ENCODE data around the gene LYSMD4. TPM values are rescaled to one million over a fixed set of nuclear protein-coding genes. Genes with fewer than 3 reads are reported as not detected.
"Not testable (repeated sequence)": the region's sequence is repeated elsewhere in the genome, so short reads cannot be mapped to it uniquely, and the experiment has no call there.

The LYSMD4 gene
- total RNA-seq, 1 donor from 2014 or later, result 6.1 TPM

- Mint-ChIP-seq H3K4me3 (no peak overlapping the region), H3K27me3 (no peaks in the 10 kb centered on the region), H3K27ac (no peak overlapping the region), H3K9me3 (no peaks in the 10 kb centered on the region), H3K36me3 (ENCODE audit: low read depth) (no peaks in the 10 kb centered on the region), H3K4me1 (peaks cover 14% of the 10 kb centered on the region)
- ATAC-seq (ENCODE audit: low read depth) (no peak), DNase-seq (no peak)
- CTCF ChIA-PET, result no interaction called here
- TF ChIP-seq CTCF (IDR thresholded peaks at IDR 0.05), result no peak
- intact Hi-C loops (cut with micrococcal nuclease), result loop anchor here (10.0 kb wide), 1 partner anchor 1092 kb away; the partner anchor contains the start of gene IGF1R
- POLR2A ChIA-PET, result no interaction called here
These were observed 3.5 kb upstream of the LYSMD4 start for GRCh38 chr15:99736702-99737101.

- no peak overlapping the region for H3K27ac Mint-ChIP-seq
- intact Hi-C loops (cut with micrococcal nuclease), result loop anchor here (10.0 kb wide), 1 partner anchor 1091 kb away; the partner anchor contains the start of gene IGF1R
These were observed 2.6 kb upstream of the LYSMD4 start for GRCh38 chr15:99735868-99736267.

GRCh38 chr15:99734575-99734974 is 1.3 kb upstream of the LYSMD4 start:
- Mint-ChIP-seq H3K27me3 (no peaks in the 10 kb centered on the region), H3K36me3 (ENCODE audit: low read depth) (no peaks in the 10 kb centered on the region), H3K27ac (no peak overlapping the region), H3K4me3 (no peak overlapping the region), H3K4me1 (peaks cover 14% of the 10 kb centered on the region), H3K9me3 (no peaks in the 10 kb centered on the region)
- ChIA-PET CTCF (interaction anchor here (3.5 kb wide), 1 partner anchor 30 kb away, joined by 14 read pairs; no protein-coding TSS in a partner anchor), POLR2A (no interaction called here)
- ATAC-seq (ENCODE audit: low read depth), result no peak
- DNase-seq, result no peak
- TF ChIP-seq CTCF (IDR thresholded peaks at IDR 0.05), result no peak
- intact Hi-C loops (cut with micrococcal nuclease), result loop anchor here (5.0 to 10.0 kb wide), 3 partner anchors 193 to 1090 kb away; partner anchors contain the start of genes ASB7, IGF1R and LINS1

More at GRCh38 chr15:99735868-99736267, 2.6 kb upstream of the LYSMD4 start:
- Mint-ChIP-seq H3K4me3 (no peak overlapping the region), H3K27me3 (no peaks in the 10 kb centered on the region), H3K9me3 (no peaks in the 10 kb centered on the region), H3K4me1 (peaks cover 14% of the 10 kb centered on the region), H3K36me3 (ENCODE audit: low read depth) (no peaks in the 10 kb centered on the region)
- ChIA-PET POLR2A (no interaction called here), CTCF (no interaction called here)
- ATAC-seq (ENCODE audit: low read depth), result no peak
- TF ChIP-seq CTCF (IDR thresholded peaks at IDR 0.05), result no peak
- no peak for DNase-seq

- ATAC-seq (ENCODE audit: low read depth); H3K36me3 Mint-ChIP-seq (ENCODE audit: low read depth); H3K27me3 Mint-ChIP-seq; H3K27ac Mint-ChIP-seq; H3K9me3 Mint-ChIP-seq; DNase-seq: not testable (repeated sequence)
- Mint-ChIP-seq H3K4me1 (peaks cover 14% of the 10 kb centered on the region), H3K4me3 (peak overlapping the region; percentile 82)
- intact Hi-C loops (cut with micrococcal nuclease), result loop anchor here (5.0 to 10.0 kb wide), 3 partner anchors 193 to 1089 kb away; partner anchors contain the start of genes ASB7, IGF1R and LINS1
- ChIA-PET CTCF (interaction anchor here (1.0 to 3.5 kb wide), 2 partner anchors 30 to 479 kb away, joined by 4 to 14 read pairs; no protein-coding TSS in a partner anchor), POLR2A (interaction anchor here (1.2 to 2.4 kb wide), 6 partner anchors 11 to 483 kb away, joined by 3 to 19 read pairs (median 6); partner anchors contain the start of genes LRRC28 and MEF2A)
These were observed 729 bp upstream of the LYSMD4 start for GRCh38 chr15:99734040-99734291.

- DNase-seq, result no peak
- ChIA-PET CTCF (interaction anchor here (0.8 to 3.5 kb wide), 4 partner anchors 24 to 478 kb away, joined by 3 to 14 read pairs (median 4); no protein-coding TSS in a partner anchor), POLR2A (interaction anchor here (0.6 to 2.4 kb wide), 15 partner anchors 10 to 1185 kb away, joined by 3 to 19 read pairs (median 5); partner anchors contain the start of genes LRRC28 and MEF2A)
- H3K4me3 Mint-ChIP-seq, result peak overlapping the region; percentile 85
- TF ChIP-seq CTCF (IDR thresholded peaks at IDR 0.05), result no peak
- no peaks in the 10 kb centered on the region for H3K27me3 Mint-ChIP-seq
- no peaks in the 10 kb centered on the region for H3K36me3 Mint-ChIP-seq (ENCODE audit: low read depth)
- H3K9me3 Mint-ChIP-seq, result no peaks in the 10 kb centered on the region
- ATAC-seq (ENCODE audit: low read depth), result no peak
- intact Hi-C loops (cut with micrococcal nuclease), result loop anchor here (1.0 to 10.0 kb wide), 8 partner anchors 22 to 1088 kb away; partner anchors contain the start of genes ASB7, IGF1R, LINS1 and LRRC28
- H3K4me1 Mint-ChIP-seq, result peaks cover 14% of the 10 kb centered on the region
- H3K27ac Mint-ChIP-seq, result peak overlapping the region; percentile 30
These were observed 428 bp downstream of the LYSMD4 start for GRCh38 chr15:99732751-99733267.

All from activated B cell treated with CpG ODN at 0.5 μM for 24 hours (primary cell).